Right cardiac atrium (tissue), 5 donors: ENCODE results near the gene SLC15A1. TPM values are rescaled to one million over a fixed set of nuclear protein-coding genes. Genes with fewer than 3 reads are reported as not detected.

Source experiments
- ATAC-seq, 2 donors: fragments of 200-7000 bp; cut with Tn5 transposase; one replicate each; pipeline versions ENCODE4 v1.8.0 to v1.9.1; 2020; ENCODE audit warnings: moderate library complexity in 2 of 2, mild to moderate bottlenecking in 1 of 2
- DNase-seq, 3 donors: peaks; one replicate each; pipeline ENCODE4 v3.0.0-alpha.2; 2020
- H3K27ac ChIP-seq: one replicate; pipeline ENCODE4 v1.5.1; 2013; ENCODE audit warnings: mild to moderate bottlenecking, low read length, control low read depth, moderate library complexity
- H3K27me3 ChIP-seq: one replicate; pipeline ENCODE4 v1.6.1; 2013; ENCODE audit not compliant: control insufficient read depth, insufficient read depth
- H3K4me1 ChIP-seq: one replicate; pipeline ENCODE4 v1.6.1; 2013; ENCODE audit warnings: low read length; ENCODE audit not compliant: control insufficient read depth, insufficient read depth
- H3K4me3 ChIP-seq: one replicate; pipeline ENCODE4 v1.5.1; 2013; ENCODE audit warnings: low read length, control low read depth
- H3K9me3 ChIP-seq: one replicate; pipeline ENCODE4 v1.6.1; 2013; ENCODE audit warnings: low read length; ENCODE audit not compliant: control insufficient read depth
- WGBS: extraction: QIAGEN DNeasy Blood & Tissue Kit; methylation state at CpG from one replicate; pipeline ENCODE4 v1.1.7; 2013; 5-methylcytosine and 5-hydroxymethylcytosine counted together
- intact Hi-C, 4 donors: fragments of 100-400 bp; cut with DNase I; formaldehyde crosslinking; loops; one replicate each; pipeline versions ENCODE4 v1.11.0 to v1.14.0; 2022 to 2023
- polyA plus RNA-seq: library from polyadenylated mRNA; stranded (reverse); fragments of 200-250 nt; gene quantifications from one replicate; pipeline ENCODE4 v1.2.3, GENCODE V29; 2013
- total RNA-seq, 4 donors: library from RNA; stranded (reverse); fragmentation: NEBNext Ultra II Directional; extraction: Animal tissue kit (Norgen Biotek cat#: 25700); gene quantifications; one replicate each; pipeline ENCODE4 v1.2.1, GENCODE V29; 2021
- donor health status: healthy with polysubstance abuse.
- donor health status: DM: no; HTN: yes; CAD: no.
- donor health status: DM: no; HTN: no; CAD: no.
- donor health status: DM: no; HTN: yes; CAD: no; lungs with severe emphysema.
- donor health status: DM: yes; HTN: yes; CAD: no.

The SLC15A1 gene
- total and polyA plus RNA-seq, 5 donors: 0.11 TPM; not detected in 4

GRCh38 chr13:98690348-98691022, 62.0 kb downstream of the SLC15A1 start:
- no peaks in the 10 kb centered on the region for H3K9me3 ChIP-seq
- intact Hi-C loops: no loop called here
- DNase-seq (no peak), ATAC-seq (no peak)
- WGBS: 80% methylated on average over 15 of the region's 15 CpGs
- no peak overlapping the region for H3K27ac ChIP-seq
- H3K4me1 ChIP-seq: no peaks in the 10 kb centered on the region
- H3K27me3 ChIP-seq: no peaks in the 10 kb centered on the region
- no peak overlapping the region for H3K4me3 ChIP-seq

- Histone ChIP-seq H3K4me3 (no peak overlapping the region), H3K4me1 (no peaks in the 10 kb centered on the region), H3K27me3 (no peaks in the 10 kb centered on the region), H3K9me3 (no peaks in the 10 kb centered on the region), H3K27ac (no peak overlapping the region)
- no peak for DNase-seq
- 92% methylated on average over 6 of the region's 6 CpGs for WGBS
- ATAC-seq: no peak
- intact Hi-C loops: no loop called here
Observed at GRCh38 chr13:98689347-98689968, 63.0 kb downstream of the SLC15A1 start.

- ATAC-seq: no peak
- no peaks in the 10 kb centered on the region for H3K27me3 ChIP-seq
- WGBS: 57% methylated on average over 2 of the region's 2 CpGs
- H3K4me1 ChIP-seq: no peaks in the 10 kb centered on the region
- no peak overlapping the region for H3K4me3 ChIP-seq
- intact Hi-C loops: no loop called here
- no peaks in the 10 kb centered on the region for H3K9me3 ChIP-seq
- no peak for DNase-seq
- H3K27ac ChIP-seq: no peak overlapping the region
Observed at GRCh38 chr13:98688373-98688772, 64.1 kb downstream of the SLC15A1 start.

GRCh38 chr13:98687319-98687718, 65.2 kb downstream of the SLC15A1 start:
- H3K27ac ChIP-seq: no peak overlapping the region
- no peaks in the 10 kb centered on the region for H3K4me1 ChIP-seq
- intact Hi-C loops: no loop called here
- no peak overlapping the region for H3K4me3 ChIP-seq
- ATAC-seq: no peak
- no peaks in the 10 kb centered on the region for H3K9me3 ChIP-seq
- no peaks in the 10 kb centered on the region for H3K27me3 ChIP-seq
- 76% methylated on average over 5 of the region's 5 CpGs for WGBS
- no peak for DNase-seq

GRCh38 chr13:98686270-98686669, 66.2 kb downstream of the SLC15A1 start:
- Histone ChIP-seq H3K27ac (no peak overlapping the region), H3K4me3 (no peak overlapping the region), H3K9me3 (no peaks in the 10 kb centered on the region), H3K27me3 (no peaks in the 10 kb centered on the region), H3K4me1 (no peaks in the 10 kb centered on the region)
- DNase-seq (no peak), ATAC-seq (no peak)
- intact Hi-C loops: no loop called here
- WGBS: 84% methylated on average over 9 of the region's 9 CpGs

GRCh38 chr13:98685146-98685545, 67.3 kb downstream of the SLC15A1 start:
- ATAC-seq (no peak), DNase-seq (no peak)
- Histone ChIP-seq H3K9me3 (no peaks in the 10 kb centered on the region), H3K27me3 (no peaks in the 10 kb centered on the region), H3K4me3 (no peak overlapping the region), H3K4me1 (no peaks in the 10 kb centered on the region), H3K27ac (no peak overlapping the region)
- intact Hi-C loops: no loop called here
- WGBS: 37% methylated on average over 2 of the region's 2 CpGs

- H3K4me3 ChIP-seq: no peak overlapping the region
- ATAC-seq: no peak
- no peaks in the 10 kb centered on the region for H3K4me1 ChIP-seq
- 85% methylated on average over 3 of the region's 3 CpGs for WGBS
- H3K27ac ChIP-seq: no peak overlapping the region
- no peak for DNase-seq
- H3K27me3 ChIP-seq: no peaks in the 10 kb centered on the region
- H3K9me3 ChIP-seq: no peaks in the 10 kb centered on the region
- intact Hi-C loops: no loop called here
Observed at GRCh38 chr13:98681049-98681448, 71.4 kb downstream of the SLC15A1 start.

- intact Hi-C loops: loop anchor here in 2 of 4 donors (10.0 kb wide), 2 partner anchors 166 to 534 kb away; partner anchors contain the start of gene FARP1 (in 1 of the 2)
- no peak for DNase-seq
Observed at GRCh38 chr13:98678741-98679140, 73.7 kb downstream of the SLC15A1 start.

GRCh38 chr13:98677398-98677797, 75.1 kb downstream of the SLC15A1 start:
- intact Hi-C loops: loop anchor here in 2 of 4 donors (10.0 kb wide), 2 partner anchors 167 to 533 kb away; partner anchors contain the start of gene FARP1 (in 1 of the 2)
- no peak overlapping the region for H3K4me3 ChIP-seq
- H3K4me1 ChIP-seq: peaks cover 2% of the 10 kb centered on the region
- H3K27me3 ChIP-seq: no peaks in the 10 kb centered on the region
- no peak overlapping the region for H3K27ac ChIP-seq
- ATAC-seq (no peak), DNase-seq (no peak)
- WGBS: 88% methylated on average over 13 of the region's 13 CpGs
- no peaks in the 10 kb centered on the region for H3K9me3 ChIP-seq

More at GRCh38 chr13:98678741-98679140, 73.7 kb downstream of the SLC15A1 start:
- 94% methylated on average over 8 of the region's 8 CpGs for WGBS
- Histone ChIP-seq H3K27ac (no peak overlapping the region), H3K27me3 (no peaks in the 10 kb centered on the region), H3K4me1 (no peaks in the 10 kb centered on the region), H3K9me3 (no peaks in the 10 kb centered on the region), H3K4me3 (no peak overlapping the region)
- ATAC-seq: no peak

- WGBS: 95% methylated on average over 13 of the region's 13 CpGs
- H3K27ac ChIP-seq: no peak overlapping the region
- no peaks in the 10 kb centered on the region for H3K9me3 ChIP-seq
- DNase-seq (no peak), ATAC-seq (no peak)
- H3K4me1 ChIP-seq: peaks cover 2% of the 10 kb centered on the region
- H3K27me3 ChIP-seq: no peaks in the 10 kb centered on the region
- intact Hi-C loops: loop anchor here in 2 of 4 donors (10.0 kb wide), 2 partner anchors 169 to 531 kb away; partner anchors contain the start of gene FARP1 (in 1 of the 2)
- no peak overlapping the region for H3K4me3 ChIP-seq
Observed at GRCh38 chr13:98676239-98676638, 76.2 kb downstream of the SLC15A1 start.

GRCh38 chr13:98675837-98676236, 76.6 kb downstream of the SLC15A1 start:
- intact Hi-C loops: loop anchor here in 2 of 4 donors (10.0 kb wide), 2 partner anchors 169 to 531 kb away; partner anchors contain the start of gene FARP1 (in 1 of the 2)
- H3K4me1 ChIP-seq: peaks cover 2% of the 10 kb centered on the region
- no peaks in the 10 kb centered on the region for H3K27me3 ChIP-seq
- DNase-seq: no peak
- WGBS: 94% methylated on average over 16 of the region's 16 CpGs
- no peak for ATAC-seq
- H3K4me3 ChIP-seq: no peak overlapping the region
- H3K27ac ChIP-seq: no peak overlapping the region
- no peaks in the 10 kb centered on the region for H3K9me3 ChIP-seq
